NCI-H2196 treated with DMSO at 0.1 percent for 48 hours (cell line): ENCODE data around the gene IDH3G.
"Not testable (repeated sequence)": the region's sequence is repeated elsewhere in the genome, so short reads cannot be mapped to it uniquely, and the experiment has no call there.

ENCODE experiments used
- DNase-seq: peaks from one replicate; lab custom pipeline; 2025; ENCODE audit not compliant: unreplicated experiment; lab: John Stamatoyannopoulos, UW

The IDH3G gene

DNA sequence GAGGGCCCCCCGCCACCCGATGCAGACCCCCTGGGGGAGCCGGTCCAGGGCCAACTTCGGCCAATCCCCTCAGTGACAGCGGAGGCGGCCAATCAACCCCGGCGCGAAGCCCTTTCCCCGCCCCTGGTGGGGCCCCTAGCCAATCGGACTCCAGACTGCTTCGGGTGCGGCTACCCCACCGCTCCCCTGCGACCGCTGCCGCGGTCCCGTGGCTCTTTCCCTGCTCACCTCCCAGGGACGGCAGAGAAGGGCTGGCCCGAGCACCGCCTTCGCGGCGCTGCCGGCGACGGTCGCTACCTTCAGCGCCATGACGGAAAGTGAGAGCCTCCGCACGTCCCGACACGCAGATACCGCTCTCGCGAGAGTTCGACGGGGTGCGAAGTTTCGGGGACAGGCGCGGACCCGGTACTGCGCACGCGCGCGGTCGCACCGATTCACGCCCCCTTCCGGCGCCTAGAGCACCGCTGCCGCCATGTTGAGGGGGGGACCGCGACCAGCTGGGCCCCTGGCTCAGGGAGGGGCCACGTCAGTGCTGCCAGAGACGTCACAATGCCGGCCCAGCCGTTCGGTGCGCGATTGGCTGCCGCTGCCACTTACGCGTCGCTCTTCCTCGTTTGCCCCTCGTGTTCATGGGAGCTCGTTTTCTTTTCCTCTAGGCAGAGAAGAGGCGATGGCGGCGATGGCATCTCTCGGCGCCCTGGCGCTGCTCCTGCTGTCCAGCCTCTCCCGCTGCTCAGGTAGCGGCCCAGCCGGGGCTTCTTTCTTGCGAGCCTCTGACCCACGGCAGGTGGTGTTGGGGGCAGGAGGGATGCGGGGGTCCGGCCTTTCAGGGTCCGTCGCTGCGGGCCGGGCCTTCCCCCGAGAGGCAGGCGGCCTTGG is at the start of gene IDH3G, which contains the start of gene SSR4:
Gene IDH3G, minus strand, starts transcription at position 358 of the 879 bp plus-strand sequence. Its CDS starts 49 bp downstream, at position 309.
Gene SSR4, plus strand, starts transcription at position 651 of the 879 bp plus-strand sequence. Its CDS starts 20 bp downstream, at position 671.
- peak; percentile 85 for DNase-seq

DNA sequence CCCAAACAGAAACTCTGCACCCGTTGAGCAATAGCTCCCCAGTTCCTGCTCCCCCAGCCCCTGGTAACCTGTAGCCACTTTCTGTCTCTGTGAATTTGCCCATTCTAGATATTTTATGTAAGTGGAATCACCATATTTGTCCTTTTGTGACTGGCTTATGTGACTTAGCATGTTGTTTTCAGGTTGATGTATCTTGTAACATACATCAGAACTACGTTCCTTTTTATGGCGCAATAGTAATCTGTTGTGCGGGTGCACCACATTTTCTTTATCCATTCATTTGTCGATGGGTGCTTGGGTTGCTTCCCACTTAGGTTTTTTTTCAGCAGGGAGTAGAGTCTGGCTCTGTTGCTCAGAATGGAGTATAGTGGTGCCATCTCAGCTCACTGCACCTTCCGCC is 42.7 kb upstream of the IDH3G start:
- DNase-seq = no peak

DNA sequence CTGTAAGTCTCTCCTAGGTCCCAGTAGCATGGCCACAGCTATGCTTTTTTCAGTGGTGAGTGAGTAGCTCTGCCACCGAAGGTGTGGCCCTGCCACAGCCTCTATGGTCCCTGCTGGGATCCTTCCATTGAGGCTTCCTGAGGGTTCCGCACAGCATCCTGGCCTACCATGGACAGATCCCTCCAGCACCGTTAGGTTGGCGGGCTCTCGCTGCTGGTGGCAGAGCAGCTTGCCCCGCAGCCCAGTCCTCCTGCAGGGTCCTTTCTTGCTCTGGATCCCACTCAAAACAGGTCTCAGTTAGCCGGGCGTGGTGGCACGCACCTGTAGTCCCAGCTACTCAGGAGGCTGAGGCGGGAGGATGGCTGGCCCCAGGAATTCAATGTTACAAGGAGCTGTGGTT is 38.6 kb upstream of the IDH3G start:
- DNase-seq = no peak

DNA sequence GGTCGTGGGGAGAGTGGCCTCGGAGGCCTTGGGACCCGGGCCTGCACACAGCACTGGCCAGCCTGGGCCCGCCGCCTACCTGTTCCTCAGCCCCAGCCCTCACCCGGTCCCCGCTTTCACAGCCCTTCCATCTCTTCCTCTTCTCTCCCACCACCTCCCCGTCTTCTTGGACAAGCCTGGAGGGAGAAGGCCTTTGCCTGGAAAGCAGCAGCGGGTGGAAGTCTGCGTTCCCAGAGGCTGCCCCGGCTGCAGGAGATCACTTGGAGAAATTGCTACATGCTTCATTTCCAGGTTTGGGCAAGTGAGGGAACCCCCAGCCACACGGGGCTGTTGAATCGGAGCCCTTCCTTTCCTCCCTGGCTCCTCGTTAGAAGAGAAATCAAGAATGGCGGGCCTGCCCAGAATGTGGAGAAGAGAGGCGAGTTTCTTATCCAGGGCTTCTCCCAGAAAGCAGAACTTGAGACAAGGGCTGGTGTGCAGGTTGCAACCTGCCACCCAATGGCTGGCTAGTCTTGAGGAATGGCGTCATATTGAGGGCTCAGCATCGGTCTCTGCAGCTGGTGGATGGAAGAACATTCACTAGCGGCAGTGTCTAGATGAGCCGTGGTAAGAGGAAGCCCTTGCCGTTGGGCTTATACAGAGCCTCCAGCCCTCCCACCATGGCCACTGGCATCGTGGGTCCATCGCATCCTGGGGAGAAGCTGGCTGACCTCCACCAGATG is 37.4 kb upstream of the IDH3G start:
- DNase-seq = no peak

DNA sequence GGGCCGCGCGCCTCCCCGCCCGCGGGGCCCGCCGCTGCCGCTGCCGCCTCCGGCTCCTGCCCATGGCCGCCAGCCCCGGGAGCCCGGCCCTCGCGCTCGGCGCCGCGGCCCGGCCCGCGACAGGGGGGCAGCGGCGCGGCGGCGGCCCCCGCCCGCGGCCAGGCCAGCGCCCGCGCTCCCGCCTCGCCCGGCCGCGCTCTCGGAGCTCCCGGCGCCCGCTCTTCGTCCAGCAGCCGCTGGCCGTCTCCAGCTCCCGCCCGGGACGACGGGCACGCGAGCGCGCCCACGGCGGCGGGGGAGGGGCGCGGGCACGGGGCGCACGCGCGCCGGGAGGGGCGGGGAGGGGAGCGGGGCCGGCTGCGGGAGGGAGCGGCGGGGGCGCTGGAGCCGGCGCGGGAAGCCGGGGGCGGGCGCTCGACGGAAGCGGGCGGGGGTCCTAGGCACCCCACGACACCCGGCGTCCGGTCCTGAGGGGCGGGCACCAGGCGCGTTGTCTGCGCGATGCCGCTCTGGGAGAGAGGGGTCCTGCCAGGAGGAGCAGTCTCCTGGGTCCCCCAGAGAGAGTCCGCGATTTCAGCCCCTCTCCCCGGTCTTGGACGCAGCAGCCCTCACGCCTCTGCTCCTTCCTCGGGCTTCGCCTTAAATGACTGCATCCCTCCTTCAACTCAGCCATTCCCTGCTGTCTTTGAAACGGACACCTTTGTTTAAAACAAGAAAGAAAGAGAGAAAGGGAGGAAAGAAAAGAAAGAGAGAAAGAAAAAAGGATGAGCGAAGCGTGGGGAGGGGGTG is 36.7 kb upstream of the IDH3G start:
- DNase-seq = no peak

DNA sequence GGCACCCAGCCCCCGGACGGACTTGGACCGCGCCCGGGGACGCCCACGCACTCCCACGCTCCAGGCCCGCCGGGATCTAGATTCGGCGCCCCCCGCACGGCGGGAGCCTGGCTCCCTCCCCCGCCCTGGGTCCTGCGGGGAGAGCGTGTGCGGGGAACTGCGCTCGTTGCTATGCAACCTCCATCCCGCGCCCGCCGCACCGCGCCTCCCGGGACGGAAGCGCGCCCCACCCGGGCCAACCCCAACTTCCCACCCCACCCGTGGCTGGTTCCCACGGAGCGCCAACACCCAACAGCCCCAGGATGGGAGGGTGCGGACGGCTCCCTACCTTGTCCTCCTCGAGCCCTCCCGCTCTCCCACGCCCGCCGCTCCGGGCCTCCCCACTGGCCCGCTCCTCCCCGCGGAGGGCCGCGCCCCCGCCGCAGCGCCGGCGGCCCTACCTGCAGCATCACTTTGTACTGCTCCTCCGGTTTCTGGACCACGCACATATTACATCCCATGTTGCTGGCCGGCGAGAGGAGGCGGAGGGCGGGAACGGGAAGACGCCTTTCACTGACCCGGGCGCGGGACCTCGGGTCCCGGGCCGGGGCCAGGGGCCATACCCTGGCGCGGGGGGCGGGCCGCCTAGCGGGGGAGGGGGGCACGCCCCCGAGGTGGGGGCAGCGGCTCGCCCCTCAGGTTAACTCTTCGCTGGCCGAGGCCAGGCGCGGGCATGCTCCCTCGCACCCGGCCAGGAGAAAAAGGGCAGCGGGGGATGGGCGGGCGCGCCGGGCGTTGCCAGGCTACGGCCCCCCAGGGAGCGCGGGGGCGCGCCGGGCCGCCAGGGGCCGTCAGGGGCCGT is 35.8 kb upstream of the IDH3G start, which contains the start of gene PDZD4:
Gene PDZD4, minus strand, starts transcription at position 746 of the 841 bp plus-strand sequence. Its CDS starts 246 bp downstream, at position 500.
- DNase-seq = no peak

DNA sequence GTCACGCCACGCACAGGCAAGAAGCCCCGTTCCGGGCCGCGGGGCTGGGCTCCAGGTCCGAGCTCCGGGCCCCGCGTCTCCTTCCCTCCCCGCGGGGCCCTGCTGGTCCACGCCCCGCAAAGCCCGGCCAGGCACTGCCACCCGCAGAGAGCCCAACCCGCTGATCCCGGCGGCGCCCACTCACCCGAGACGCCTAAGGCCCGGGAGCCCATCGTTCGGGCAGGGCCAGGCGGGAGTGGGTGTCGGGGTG is 35.3 kb upstream of the IDH3G start:
- no peak for DNase-seq

DNA sequence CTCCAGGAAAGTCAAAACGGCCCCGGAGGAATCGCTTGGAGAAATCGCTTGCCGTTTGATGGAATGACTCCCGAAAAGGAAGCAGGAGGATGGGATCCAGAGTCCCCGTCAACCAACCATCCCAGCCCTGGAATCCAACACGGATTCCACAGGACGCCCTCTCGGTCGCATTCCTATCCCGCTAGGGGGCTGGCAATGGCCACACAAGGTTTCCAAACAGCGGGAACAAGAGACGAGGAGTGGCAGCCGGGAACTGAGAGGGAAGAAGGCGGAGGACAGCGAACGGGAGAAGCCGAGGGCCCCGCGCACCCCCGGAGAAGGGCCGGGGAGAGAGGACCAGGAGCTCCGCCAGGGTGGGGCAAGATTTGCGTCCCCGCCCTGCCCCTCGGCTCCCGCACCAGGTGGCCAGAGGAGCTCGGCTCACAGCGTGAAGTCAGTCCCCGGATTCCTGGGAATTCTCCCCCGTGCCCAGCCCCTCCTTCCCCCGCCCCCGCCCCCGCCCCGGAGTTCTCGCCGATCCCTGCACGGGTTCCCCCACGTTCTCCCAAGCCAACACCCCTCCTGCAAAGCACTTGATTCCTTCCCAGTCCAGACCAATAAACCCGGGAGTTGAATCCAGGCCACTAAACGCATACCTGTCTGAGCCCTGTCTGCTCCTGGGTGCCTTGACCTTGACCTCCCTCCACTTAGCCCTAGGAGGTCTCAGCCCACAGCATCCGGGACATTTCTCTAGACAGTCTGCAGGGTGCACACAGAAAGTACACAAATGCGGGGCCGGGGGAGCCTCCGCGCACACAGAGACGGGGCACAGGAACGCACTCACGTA is 34.8 kb upstream of the IDH3G start:
- DNase-seq = no peak

DNA sequence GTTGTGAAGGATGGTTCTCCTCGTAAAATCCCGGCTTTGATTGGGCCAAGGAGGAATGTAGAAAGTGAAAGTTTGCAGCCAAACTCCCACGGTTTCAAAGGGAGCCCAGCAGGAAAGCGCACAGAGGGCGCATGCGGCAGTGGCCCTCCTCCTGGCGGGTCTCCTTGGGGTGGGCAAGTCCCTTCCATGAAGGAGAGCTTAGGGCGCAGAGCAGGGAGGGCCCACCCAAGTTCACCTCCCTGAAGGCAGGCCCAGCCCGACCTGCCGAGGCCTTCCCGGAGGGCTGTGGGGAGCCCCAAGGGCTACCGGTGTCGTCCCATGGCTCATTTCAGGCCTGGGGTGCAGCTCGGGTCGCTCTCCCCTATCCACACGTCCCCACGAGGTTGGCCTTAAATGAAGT is 34.1 kb upstream of the IDH3G start:
- no peak for DNase-seq

DNA sequence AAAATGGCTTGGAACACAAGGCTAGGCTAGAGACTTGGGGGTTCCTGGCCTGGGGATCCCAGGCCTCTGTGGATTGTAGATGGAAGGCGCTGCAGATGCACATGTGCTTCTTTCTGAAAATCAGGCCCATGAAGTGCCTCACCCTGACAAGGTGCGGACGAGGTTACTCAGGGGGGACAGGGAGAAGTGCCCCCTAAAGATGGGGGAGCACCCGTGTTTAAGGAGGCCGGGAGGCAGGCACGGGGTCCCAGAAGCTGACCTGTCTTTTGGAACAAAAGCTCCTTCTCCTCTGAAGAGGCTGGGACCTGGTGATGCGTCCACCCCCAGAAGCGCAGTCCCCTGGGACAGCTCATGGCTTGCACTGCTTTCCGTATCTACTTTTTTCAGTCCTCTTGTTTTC is 33.7 kb upstream of the IDH3G start:
- DNase-seq = no peak

DNA sequence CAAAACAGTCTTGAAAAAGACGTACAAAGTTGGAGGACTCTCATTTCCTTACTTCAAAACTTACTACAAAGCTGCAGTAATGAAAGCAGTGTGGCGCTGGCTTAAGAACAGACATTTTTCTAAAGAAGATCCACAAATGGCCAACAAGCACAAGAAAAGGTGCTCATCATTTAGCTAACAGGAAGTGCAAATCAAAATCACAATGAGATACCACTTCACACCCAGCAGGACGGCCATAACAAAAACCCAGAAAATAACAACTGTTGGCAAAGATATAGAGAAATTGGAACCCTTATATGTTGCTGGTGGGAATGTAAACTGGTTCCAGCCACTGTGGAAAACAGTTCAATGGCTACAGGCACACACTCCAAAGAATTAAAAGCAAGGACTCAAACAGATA is 32.8 kb upstream of the IDH3G start:
- DNase-seq = no peak

DNA sequence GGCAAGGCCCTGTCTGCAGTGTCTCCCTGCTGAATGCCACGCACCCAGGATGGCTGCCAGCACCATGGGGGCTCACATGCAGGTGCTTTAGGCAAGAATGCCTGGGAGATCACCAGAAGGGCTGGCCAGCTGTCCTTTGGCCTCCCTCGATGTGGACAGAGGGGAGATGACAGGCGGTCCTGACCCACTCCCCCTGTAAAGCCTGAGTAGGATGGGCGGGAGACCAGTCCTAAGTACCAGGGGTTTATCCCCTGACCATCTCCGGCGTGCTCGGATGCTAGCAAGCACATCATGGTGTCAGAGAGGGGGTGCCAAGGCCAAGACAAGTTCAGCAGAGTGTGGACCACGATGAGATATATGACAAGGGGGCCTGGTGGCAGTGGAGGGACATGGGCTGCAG is 30.9 kb upstream of the IDH3G start:
- DNase-seq = no peak

DNA sequence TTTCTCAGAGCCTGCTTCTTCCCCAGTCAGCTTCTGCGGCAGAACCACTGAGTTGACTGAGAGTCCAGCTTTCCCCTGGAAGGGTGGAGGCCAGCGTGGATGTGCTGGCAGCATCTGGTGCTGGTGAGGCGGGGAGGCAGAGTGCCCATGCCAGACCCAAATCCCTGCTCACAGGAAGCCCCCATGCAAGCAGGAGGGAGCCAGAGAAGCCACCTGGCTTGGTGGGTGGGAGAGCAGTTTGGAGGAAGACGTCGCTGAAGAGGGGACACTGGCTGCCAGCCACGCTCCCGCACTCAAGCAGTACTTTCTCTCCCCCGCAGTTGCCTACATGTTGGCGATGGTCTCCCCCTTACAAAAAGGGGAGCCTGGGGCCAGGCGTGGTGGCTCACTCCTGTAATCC is 30.2 kb upstream of the IDH3G start:
- no peak for DNase-seq

DNA sequence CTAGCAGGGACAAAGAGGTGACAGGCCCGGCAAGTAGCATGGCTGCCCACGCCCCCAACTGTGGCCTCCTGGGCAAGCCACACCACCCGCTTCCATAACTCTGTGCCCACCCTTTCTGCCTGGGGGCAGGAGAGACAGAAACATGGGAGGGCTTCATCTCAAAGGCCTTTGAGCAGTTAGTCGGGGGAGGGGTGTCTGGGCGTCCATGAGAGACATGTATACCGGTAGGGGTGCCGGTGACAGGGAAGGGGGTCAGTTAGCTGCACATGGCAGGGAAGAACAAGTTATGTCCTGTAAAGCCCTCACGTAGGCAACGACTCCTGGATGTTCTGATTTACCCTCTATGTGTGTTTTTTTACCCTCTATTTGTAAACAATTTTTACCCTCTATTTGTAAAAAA is 26.9 kb upstream of the IDH3G start:
- no peak for DNase-seq

DNA sequence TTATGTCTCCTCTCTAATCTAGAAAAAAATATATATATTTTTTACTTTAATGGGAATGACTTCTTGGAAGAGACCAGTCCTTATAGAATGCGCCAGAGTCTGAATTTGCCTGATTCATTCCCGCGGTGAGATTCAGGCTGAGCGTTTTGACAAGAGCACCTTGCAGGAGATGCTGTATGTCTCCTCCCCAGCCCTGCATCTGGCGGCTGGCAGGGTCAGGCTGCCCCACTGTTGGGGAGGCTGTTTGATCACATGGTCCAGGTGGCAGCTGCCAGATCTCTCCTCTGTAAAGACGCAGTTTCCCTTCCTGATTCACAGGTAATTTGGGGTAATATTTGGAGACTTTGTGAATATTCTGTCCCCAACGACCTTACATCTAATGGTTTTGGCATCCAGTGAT is 26.4 kb upstream of the IDH3G start:
- DNase-seq = no peak

DNA sequence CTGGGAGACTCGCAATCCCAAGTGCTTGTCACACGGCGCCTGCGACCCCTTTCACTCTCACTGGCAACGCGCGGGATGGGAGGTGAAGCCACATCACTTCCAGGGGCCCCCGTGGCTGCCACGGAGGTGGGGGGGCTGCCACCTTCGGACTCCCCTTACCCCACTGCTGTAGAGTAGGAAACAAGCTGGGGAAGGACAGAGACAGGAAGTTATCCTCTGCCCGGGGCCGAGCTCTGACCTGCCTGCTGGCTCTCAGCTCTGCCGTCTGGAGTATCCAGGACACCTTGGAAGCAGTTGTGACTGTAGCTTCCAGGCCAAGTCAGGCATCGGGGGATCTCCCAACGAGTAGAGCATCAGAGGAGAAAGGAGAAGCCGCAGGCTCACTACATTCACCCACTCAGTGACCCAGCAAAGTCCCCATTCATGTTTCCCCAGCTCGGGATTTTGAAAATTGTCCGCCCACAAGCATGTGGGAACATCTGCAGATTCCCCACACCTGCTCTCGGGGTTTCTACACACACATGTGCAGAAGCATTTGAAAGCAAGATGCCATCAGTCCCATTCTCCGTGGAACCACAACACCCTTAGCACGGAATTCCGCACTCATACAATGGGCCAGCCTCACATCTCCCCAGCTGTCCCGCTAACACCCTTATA is 25.3 kb upstream of the IDH3G start:
- no peak for DNase-seq

DNA sequence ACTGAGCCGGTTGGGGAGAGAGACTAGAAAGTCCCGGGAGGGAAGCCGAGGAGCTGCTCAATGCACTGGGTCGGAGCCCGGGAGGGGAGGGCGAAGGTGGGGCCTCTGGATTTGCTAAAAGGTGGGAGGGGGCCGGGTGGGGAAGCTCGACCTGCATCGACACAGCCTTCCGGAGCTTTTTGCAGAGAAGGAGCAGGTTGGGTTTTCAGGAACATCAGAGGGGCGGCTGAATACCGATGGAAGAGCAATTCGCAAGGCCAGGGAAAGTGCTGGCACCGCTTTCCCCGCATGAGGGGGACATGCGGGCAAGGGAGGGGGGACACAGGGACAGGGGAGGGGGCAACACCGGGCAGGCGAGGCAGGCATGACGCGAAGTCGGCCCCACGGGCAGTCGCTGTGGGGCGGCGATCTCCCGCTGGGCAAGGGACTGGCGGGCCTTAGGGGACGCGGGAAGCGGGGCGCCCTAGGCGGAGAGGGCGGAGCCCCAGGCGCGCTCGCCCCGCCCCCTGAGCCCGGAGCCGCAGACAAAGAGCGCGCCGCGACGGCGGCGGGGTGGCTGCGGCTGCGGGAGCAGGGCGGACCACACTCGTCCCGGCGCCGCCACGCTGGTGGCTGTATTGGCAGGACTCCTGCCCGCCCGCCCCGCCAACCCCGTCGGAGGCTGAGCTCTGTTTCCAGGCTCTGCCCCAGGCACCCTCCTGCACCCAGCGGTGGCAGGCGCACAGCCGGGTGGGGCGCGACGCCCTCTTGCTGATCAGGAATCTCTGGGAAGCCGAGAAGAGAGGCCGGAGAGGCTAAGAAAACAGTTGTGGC is 24.6 kb upstream of the IDH3G start:
- peak; percentile 2 for DNase-seq

DNA sequence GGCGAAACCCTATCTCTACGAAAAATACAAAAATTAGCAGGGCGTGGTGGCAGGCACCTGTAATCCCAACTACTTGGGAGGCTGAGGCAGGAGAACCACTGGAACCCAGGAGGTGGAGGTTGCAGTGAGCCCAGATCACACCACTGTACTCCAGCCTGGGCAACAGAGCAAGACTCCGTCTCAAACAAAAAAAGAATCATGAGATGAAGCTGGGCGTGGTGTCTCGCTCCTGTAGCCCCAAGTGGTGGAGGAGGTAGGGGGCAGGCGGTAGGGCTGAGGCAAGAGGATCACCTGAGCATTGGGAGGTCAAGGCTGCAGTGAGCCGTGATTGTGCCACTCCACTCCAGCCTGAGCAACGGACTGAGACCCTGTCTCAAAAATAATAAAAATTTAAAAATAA is 23.9 kb upstream of the IDH3G start:
- not testable (repeated sequence) for DNase-seq
